Measurements from ENCODE around the gene CYP39A1. TPM values are rescaled to one million over a fixed set of nuclear protein-coding genes. Genes with fewer than 3 reads are reported as not detected.

CYP39A1 gene
- total and polyA plus RNA-seq, 9 of the 15 experiments (the other 6 are each of a cell fraction or from before 2014, with no cell fraction given): not detected

DNA sequence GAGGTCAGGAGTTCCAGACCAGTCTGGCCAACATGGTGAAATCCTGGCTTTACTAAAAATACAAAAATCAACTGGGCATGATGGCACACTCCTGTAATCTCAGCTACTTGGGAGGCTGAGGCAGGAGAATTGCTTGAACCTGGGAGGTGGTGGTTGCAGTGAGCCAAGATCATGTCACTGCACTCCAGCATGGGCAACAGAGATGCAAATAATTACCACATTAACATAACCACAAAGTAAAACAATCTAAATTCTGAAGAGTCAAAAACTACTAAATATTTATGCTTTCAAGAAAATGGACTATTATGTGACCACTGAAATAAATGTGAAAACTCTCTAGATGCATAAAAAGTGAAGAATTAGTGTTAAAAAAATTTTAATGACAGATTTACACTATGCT, 59.9 kb downstream of the CYP39A1 start:
- POLR2A ChIA-PET: no interaction called here
- Histone ChIP-seq H3K36me3 (ENCODE audit: control insufficient read depth, insufficient read depth, low read length) (no peaks in the 10 kb centered on the region), H2AFZ (ENCODE audit: low read depth, low read length) (no peak overlapping the region), H3K9me3 (replicated peaks; ENCODE audit: control insufficient read depth, insufficient read depth, low read depth, low read length) (no peaks in the 10 kb centered on the region), H3K9ac (ENCODE audit: insufficient read depth in 1 of 2, low read depth in 2 of 2, low read length in 2 of 2) (no peak overlapping the region), H3K27ac (ENCODE audit: extremely low read depth, low read depth, low read length) (no peak overlapping the region), H3K79me2 (ENCODE audit: control insufficient read depth, insufficient read depth, low read length) (no peaks in the 10 kb centered on the region), H3K4me1 (replicated peaks in 1 of 2; ENCODE audit: control insufficient read depth in 2 of 2, insufficient read depth in 2 of 2, low read length in 2 of 2) (no peaks in the 10 kb centered on the region), H3K4me3 (no peak overlapping the region), H3K9me1 (ENCODE audit: control insufficient read depth, insufficient read depth, low read length) (no peaks in the 10 kb centered on the region), H4K20me1 (replicated peaks; ENCODE audit: control insufficient read depth, insufficient read depth, low read length) (no peaks in the 10 kb centered on the region), H3K4me2 (ENCODE audit: insufficient read depth, low read length) (no peak overlapping the region), H3K27me3 (ENCODE audit: control insufficient read depth in 2 of 2, insufficient read depth in 2 of 2, low read length in 2 of 2) (no peaks in the 10 kb centered on the region)
- in situ Hi-C loops (cut with MboI) (no loop called here), intact Hi-C loops (cut with micrococcal nuclease) (no loop called here)
- BruUV-seq (replicated peaks): no TSS peak
- DNase-seq (ENCODE audit: extremely low read depth in 1 of 4, low spot score in 3 of 4): no peak
- TF ChIP-seq CBX8 (IDR thresholded peaks at IDR 0.05; ENCODE audit: borderline replicate concordance, extremely low read depth, low read depth, low read length, poor library complexity, severe bottlenecking): no peak
- TF ChIP-seq ZNF197 (CRISPR knock-in tag; IDR thresholded peaks at IDR 0.05; ENCODE audit: low read depth): no peak
- no peak for TF ChIP-seq TAF1 (IDR thresholded peaks at IDR 0.05; ENCODE audit: control insufficient read depth, extremely low read depth, insufficient read depth, low read length, severe bottlenecking)
- TF ChIP-seq DACH1 (IDR thresholded peaks at IDR 0.05; ENCODE audit: partially characterized antibody): no peak
- TF ChIP-seq EHMT2 (IDR thresholded peaks at IDR 0.05): no peak
- TF ChIP-seq ZNF696 (CRISPR knock-in tag; conservative IDR thresholded peaks at IDR 0.05): no peak
- no peak for TF ChIP-seq NONO (IDR thresholded peaks at IDR 0.05; ENCODE audit: low read depth in 2 of 2, low read length in 1 of 2)
- TF ChIP-seq, protein P1, sequence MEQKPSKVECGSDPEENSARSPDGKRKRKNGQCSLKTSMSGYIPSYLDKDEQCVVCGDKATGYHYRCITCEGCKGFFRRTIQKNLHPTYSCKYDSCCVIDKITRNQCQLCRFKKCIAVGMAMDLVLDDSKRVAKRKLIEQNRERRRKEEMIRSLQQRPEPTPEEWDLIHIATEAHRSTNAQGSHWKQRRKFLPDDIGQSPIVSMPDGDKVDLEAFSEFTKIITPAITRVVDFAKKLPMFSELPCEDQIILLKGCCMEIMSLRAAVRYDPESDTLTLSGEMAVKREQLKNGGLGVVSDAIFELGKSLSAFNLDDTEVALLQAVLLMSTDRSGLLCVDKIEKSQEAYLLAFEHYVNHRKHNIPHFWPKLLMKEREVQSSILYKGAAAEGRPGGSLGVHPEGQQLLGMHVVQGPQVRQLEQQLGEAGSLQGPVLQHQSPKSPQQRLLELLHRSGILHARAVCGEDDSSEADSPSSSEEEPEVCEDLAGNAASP (IDR thresholded peaks at IDR 0.05): no peak
- no peak for TF ChIP-seq ZMIZ1 (IDR thresholded peaks at IDR 0.05; ENCODE audit: low read depth in 2 of 2, low read length in 2 of 2)
- no peak for TF ChIP-seq CBX2 (IDR thresholded peaks at IDR 0.05; ENCODE audit: insufficient read depth, low read length, poor library complexity, severe bottlenecking)
- no peak for TF ChIP-seq BRD4 (IDR thresholded peaks at IDR 0.05)
- no peak for TF ChIP-seq ELF1 (tag; IDR thresholded peaks at IDR 0.05)
- no peak for TF ChIP-seq RHOXF2B (CRISPR knock-in tag; conservative IDR thresholded peaks at IDR 0.05)
- no peak for TF ChIP-seq CCNT2 (IDR thresholded peaks at IDR 0.05; ENCODE audit: borderline replicate concordance, extremely low read depth, insufficient read length, low read depth, low read length)
- no peak for TF ChIP-seq HDAC3 (IDR thresholded peaks at IDR 0.05; ENCODE audit: borderline replicate concordance, partially characterized antibody)
- no peak for FAIRE-seq
- ATAC-seq: no peak
- CTCF ChIA-PET (ENCODE audit: low intra/inter-chr PET ratio): no interaction called here

Measured in K562 (cell line).